ENCODE results near the gene DHX30.

- peak; percentile 95 for TF ChIP-seq MXI1 (IDR thresholded peaks at IDR 0.05; ENCODE audit: borderline replicate concordance, low read depth, low read length)
- TF ChIP-seq ELK1 (IDR thresholded peaks at IDR 0.05; ENCODE audit: borderline replicate concordance, low read depth, low read length), result no peak
- TF ChIP-seq POLR2A (IDR thresholded peaks at IDR 0.05; ENCODE audit: low read depth, low read length), result no peak
- TF ChIP-seq, protein P1, sequence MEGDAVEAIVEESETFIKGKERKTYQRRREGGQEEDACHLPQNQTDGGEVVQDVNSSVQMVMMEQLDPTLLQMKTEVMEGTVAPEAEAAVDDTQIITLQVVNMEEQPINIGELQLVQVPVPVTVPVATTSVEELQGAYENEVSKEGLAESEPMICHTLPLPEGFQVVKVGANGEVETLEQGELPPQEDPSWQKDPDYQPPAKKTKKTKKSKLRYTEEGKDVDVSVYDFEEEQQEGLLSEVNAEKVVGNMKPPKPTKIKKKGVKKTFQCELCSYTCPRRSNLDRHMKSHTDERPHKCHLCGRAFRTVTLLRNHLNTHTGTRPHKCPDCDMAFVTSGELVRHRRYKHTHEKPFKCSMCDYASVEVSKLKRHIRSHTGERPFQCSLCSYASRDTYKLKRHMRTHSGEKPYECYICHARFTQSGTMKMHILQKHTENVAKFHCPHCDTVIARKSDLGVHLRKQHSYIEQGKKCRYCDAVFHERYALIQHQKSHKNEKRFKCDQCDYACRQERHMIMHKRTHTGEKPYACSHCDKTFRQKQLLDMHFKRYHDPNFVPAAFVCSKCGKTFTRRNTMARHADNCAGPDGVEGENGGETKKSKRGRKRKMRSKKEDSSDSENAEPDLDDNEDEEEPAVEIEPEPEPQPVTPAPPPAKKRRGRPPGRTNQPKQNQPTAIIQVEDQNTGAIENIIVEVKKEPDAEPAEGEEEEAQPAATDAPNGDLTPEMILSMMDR (conservative IDR thresholded peaks at IDR 0.05; ENCODE audit: low read depth, low read length), result no peak
- TF ChIP-seq RCOR1 (IDR thresholded peaks at IDR 0.05; ENCODE audit: insufficient replicate concordance, low read length), result no peak
- TF ChIP-seq CEBPB (IDR thresholded peaks at IDR 0.05; ENCODE audit: low read depth, low read length), result no peak
Observed at GRCh38 chr3:47780741-47781684, 21.9 kb upstream of the DHX30 start.

Measured in IMR-90 (cell line).